T-helper 1 cell treated with Interleukin-12 subunit alpha and Interleukin-12 subunit beta and Interleukin-4 antibody, amounts not matched to agents 30 ng/mL and 1 ng/mL, for 36 hours (primary cell): ENCODE results near the gene TFAP2A. TPM values are rescaled to one million over a fixed set of nuclear protein-coding genes. Genes with fewer than 3 reads are reported as not detected.

Experiments used
- intact Hi-C: fragments of 100-400 bp; cut with micrococcal nuclease; formaldehyde crosslinking; loops from one replicate; pipeline ENCODE4 v1.15.1; 2024
- total RNA-seq: library from RNA; stranded (reverse); gene quantifications from 2 replicates; pipeline ENCODE4 v1.2.3, GENCODE V29; 2022

Gene TFAP2A
- 0.22 TPM in 1 of 2 replicates, not detected in the other for total RNA-seq

DNA sequence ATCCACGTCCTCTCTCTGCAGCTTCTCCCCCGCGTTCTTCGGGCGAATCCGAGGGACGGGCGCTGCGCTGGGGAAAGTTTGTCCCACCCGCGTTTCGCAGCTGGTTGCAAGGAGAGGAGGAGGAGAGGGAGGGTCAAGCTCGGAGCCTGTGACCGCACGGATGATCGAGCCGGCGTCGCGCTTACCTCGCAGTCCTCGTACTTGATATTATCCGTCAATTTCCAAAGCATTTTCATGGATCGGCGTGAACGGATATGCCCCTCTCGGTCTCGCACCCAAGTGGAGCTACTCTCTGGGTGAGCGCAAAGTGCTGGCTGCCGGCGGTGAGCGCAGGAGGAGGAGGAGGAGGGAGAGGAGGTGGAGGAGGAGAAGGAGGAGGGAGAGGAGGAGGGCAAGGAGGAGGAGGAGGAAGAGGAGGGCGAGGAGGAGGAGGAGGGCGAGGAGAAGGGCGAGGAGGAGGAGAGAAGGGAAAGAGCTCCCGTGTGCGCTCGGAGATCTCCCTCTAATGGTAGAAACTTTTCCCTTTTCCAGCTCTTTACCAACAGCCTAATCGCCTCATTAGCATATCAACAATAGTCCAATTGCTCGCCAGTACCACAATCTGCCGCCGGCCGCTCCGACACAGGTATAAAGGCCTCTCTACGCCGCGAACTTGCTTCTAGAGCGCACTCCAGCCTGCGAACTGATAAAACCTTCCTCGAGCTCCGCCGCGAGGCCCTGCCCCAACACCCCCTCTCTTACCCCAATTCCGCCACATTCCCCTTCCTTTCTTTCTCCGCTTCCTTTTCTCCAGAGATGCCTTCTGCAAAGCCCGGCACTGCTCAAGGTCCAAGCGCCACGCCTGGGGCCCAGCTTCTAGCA, at the start of gene TFAP2A:
TSS of gene TFAP2A (minus strand) at position 319 of the 861 bp plus-strand sequence. CDS start at position 236, 83 bp downstream.
- intact Hi-C loops, result loop anchor here (5.0 kb wide), 2 partner anchors 307 to 467 kb away; partner anchors contain the start of genes GCM2 and TMEM14C

DNA sequence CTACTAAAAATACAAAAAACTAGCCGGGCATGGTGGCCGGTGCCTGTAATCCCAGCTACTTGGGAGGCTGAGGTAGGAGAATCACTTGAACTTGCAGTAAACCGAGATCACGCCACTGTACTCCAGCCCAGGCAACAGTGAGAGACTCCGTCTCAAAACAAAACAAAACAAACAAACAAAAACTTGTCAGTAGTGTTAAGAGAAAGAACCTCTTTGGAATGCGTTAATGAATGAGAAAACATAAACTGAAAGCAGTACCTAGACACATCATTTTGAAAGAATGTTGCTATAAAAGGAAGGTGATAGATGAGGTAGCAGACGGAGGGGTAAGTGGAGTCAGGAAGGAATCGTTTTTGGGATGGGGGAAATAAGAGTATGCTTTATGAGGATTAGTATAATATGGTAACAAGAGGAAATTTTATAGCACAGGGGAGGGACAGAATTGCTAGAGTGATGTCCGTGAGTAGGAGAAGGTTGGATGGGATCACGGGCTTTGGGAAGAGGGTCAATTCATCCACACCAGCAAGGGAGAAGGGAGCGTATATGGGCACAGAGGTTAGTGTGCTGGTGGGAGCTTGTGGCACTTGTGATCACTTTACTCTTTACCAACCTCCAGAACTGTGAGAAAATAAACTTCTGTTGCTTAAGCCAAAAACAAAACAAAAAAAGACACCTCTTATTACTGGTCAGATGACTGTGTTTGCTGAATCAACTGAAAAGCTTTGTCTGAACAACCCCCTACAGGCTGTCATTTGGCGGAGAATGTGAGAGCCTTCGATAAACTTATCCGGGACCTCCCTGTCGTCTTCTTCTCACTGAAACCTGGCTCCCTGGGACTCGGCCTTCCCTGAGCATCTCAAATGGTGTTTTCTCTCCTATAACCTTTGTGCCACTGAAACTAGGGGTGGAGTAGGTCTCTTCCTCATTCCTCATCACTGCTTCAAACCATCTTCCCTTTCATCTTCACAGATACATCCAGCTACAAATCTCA, 48.9 kb upstream of the TFAP2A start:
- intact Hi-C loops, result no loop called here

DNA sequence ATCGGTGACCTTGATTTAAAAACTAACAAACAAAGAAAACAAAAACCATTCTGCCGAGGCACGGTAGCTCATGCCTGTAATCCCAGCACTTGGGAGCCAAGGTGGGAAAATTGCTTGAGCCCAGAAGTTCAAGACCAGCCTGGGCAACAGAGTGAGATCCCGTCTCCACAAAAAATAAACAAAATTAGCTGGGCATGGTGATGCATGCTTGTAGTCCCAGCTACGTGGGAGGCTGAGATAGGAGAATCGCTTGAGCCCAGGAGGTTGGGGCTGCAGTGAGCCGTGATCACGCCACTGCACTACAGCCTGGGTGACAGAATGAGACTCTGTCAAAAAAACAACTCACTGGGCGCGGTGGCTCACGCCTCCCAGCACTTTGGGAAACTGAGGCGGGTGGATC, 48.2 kb upstream of the TFAP2A start:
- intact Hi-C loops, result no loop called here

DNA sequence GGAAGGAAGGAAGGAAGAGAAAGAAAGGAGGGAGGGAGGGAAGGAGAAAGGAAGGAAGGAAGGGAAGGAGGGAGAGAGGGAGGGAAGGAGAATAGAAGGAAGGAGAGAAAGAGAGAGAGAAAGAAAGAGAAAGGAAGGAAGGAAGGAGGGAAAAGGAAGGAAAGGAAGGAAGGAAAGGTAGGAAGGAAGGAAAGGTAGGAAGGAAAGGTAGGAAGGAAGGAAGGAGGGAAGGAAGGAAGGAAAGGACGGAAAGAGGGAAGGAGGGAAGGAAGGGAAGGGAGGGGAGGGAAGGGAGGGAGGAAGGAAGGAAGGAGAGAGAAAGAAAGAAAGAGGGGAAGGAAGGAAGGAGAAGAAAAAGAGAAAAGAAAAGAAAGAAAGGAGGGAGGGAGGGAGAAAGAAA, 47.0 kb upstream of the TFAP2A start:
- intact Hi-C loops, result no loop called here

DNA sequence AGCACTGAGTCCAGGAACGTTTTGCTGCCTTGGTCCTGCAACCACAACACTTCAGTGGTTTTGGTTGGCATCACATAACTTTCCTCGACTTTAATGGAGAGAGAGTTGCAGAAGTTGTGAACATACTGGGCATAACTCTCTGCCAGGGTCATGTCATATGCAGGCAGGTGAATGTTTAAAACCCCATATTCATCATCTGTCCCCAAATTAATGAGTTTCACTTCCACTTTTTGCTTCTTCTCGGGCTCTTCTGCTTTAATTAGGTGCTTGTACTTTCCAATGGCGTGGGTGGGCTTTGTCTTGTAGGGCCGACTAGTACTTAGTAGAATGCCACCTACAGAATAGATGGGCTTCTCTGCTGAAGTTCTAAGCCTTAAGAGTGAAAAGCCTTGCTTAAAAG, 45.2 kb upstream of the TFAP2A start:
- intact Hi-C loops, result no loop called here

DNA sequence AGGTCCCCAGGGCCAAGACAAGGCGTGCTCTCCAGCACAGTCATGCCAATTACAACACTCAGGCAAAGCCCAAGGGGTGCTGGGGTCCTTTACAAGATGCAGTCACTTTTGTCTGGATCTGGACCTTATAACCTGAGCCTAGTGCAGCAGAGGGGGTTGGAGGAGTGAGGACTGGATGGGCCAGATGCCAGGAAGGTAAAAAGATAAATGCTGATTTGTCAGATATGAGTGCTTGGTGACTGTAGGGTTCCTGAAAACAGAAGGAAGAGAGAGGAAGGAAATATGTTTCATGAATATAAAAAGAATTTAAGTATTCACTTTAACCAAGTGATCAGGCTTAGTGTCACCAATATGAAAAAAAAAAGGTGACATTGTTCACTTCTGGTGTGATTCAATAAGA, 43.4 kb upstream of the TFAP2A start:
- intact Hi-C loops, result no loop called here

DNA sequence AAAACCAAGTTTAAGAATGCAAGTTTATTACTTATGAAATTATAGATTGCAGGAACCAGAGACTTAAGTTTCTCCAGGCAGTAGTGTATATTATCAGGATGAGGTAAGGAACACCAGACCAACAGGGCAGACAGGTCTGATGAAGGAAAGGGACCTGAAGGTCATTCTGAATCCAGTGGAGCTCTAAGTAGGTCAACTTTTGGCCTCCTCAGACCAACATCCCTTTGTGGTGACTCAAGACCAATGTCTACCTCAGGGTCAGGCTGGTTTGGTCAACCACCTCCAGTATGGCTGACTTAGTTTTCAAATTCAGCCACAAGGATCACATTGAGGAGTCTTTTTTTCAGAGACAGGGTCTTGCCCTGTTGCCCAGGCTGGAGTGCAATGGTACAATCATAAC, 38.7 kb upstream of the TFAP2A start:
- intact Hi-C loops, result no loop called here

DNA sequence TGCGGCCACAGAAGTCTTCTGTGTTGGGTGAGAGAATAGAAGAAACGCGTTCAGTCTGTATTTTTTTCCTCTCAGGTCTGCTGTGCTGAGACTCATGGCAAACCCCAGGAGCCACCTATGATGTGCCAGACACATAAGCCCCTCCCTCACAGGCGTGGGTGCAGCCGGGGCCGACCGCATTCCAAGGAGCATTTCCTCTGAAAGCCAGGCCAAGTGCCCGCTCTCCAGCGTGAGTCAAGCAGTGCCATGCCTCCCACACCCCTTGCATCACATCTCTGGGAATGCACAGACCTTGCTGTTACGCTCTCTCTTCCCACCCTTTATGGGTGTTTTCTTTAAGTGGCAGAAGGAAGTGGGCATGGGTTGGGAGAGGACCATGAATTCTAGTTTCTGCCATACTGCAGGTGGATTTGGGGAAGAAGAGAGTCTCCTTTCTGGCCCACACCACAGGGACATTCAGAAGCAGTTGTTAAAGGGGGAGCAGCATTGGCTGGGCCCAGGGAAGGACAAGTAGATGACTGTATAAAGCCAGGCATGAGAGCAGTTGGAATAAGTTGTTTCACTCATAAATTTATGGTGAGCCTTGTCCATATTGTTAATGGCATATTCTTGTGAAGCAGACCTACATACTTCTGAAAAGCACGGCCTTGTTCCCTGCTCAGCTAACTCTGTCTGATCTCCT, 37.1 kb upstream of the TFAP2A start:
- intact Hi-C loops, result no loop called here

DNA sequence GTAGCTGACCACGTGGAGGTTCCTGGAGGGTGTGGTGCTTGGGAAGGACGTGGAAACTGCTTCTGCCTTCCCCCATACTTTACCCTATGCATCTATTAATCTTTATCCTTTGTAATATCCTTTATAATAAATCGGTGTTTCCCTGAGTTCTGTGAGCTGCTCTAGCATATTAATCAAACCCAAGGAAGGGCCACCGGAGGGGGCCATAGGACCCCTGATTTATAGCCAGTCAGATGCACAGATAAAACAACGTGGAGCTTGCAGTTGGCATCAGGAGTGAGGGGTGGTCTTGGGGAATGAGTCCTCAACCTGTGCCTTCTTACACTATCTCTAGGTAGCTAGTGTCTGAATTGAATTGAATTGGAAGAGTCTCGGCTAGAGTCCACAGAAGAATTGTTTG, 36.5 kb upstream of the TFAP2A start:
- intact Hi-C loops, result no loop called here

DNA sequence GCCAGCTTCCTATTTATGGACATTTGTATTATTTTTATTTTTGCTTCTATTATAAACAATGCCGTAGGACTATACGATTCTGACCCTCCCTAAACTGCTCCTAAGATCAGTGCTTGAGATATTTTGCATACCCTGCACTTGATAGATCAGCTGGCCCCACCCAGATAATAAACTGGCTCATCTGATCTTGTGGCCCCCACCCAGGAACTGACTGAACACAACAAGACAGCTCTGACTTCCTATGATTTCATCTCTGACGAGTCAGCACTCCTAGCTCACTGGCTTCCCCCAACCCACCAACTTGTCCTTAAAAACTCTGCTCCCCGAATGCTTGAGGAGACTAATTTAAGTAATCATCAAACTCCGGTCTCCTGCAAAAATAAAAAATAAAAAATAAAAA, 34.9 kb upstream of the TFAP2A start:
- intact Hi-C loops, result no loop called here

DNA sequence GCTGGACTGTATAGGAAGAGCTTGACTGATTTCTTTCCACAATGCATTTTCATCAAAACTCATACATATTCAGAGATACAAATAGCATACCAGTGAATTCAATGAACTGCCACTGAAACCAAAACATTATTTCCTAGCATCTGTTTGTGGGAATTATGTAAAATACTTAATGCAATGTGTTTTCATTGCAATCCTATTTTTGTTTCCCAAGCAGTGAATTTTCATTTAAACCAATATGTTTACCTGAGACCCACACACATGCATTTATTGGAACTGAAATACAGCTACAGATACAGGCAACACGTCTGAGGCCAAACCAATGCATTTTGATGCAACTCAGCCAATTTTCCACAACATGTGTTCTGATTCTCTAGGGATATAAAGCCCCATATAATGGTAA, 33.2 kb upstream of the TFAP2A start:
- intact Hi-C loops, result no loop called here

DNA sequence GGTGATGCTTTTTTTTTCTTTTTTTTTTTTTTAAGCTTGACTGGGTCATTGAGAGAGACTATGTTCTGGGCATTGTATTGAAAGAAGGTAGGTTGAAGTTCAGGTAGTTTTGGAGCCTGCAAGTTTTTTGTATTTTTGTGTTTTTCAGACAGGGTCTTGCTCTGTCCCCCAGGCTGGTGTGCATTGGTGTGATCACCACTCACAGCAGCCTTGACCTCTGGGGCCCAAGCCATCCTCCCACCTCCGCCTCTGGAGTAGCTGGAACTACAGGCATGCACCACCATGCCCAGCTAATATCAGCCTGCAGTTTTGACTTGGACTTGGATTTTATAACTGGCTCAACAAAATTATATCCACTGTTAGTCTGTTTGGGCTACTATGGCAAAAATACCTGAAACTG, 31.7 kb upstream of the TFAP2A start:
- intact Hi-C loops, result no loop called here

DNA sequence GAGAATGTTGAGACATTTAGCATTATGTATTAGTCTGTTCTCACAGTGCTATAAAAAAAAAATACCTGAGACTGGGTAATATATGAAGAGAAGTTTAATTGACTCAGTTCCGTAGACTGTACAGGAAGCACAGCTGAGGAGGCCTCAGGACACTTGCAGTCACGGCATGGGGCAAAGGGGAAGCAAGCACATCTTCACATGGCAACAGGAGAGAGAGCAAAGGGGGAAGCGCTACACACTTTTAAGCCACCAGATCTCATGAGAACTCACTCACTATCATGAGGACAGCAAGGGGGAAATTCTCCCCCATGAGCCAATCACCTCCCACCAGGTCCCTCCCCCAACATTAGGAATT, 26.8 kb upstream of the TFAP2A start:
- intact Hi-C loops, result no loop called here

DNA sequence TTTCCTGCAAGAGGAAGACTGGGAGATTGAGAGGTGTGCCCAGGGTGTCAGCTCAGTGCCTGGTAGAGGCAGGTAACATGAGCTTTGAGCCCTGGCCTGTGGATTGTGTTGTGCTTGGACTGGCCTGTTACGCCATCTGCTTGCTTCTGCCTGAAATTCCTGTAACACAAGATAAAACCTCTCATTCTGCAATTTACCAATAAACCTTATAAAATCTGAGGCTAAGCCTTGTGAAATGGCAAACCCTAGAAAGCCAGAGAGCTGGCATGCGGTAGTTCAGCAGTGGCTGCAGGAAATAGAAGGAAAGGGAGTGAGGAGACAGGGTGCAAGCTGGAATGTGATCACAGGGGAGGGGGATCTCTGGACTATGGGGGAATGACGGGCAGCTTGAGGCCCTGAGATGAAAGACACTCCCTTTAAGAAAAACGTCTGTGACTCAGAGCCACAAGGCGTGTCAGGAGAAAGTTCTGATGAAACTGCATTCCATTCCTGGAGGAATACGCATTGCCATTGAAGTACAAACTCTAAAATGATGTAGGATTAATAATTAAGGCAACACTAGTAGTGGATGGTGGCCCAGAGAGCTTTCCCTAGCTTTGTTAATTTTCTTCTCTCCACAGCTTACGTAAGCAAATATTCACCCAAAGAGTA, 26.3 kb upstream of the TFAP2A start:
- intact Hi-C loops, result no loop called here

DNA sequence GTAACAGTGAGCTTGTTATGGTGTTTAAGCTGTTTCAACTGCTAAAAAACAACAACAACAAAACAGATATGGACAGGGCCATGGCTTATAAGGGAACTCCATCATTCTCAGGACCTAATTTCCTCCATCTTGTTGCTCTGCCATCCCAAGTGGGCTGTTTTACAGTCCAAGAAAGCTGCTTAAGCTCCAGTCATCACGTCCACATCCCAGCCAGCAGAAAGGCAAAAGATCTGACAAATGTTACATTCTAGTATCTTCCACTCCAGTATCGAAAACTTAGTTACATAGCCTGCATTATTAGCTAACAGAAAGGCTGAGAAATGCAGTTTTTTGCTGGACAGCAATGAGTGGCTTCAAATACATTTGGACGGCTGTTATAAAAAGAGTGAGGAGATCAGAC, 23.0 kb upstream of the TFAP2A start:
- intact Hi-C loops, result no loop called here

DNA sequence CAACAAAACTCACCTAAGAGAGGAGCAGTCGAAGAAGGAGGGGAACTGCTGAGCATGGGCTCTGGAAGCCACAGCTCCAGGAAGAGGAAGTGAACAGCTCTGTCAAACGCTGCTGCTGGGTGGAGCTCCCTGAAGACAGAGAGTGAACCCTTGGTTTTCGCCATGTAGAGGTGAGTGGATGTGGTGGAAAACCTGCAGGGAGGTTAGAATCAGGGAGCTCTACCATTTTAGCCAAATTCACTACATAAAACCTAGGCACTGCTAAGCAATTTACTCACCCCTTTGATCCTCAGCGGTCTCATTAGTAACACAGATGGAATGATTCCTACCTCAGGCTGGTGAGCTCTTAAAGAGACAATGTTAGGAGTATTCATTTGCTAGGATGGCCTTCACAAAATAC, 19.4 kb upstream of the TFAP2A start:
- intact Hi-C loops, result loop anchor here (2.0 kb wide), 1 partner anchor 177 kb away; no protein-coding TSS in a partner anchor

DNA sequence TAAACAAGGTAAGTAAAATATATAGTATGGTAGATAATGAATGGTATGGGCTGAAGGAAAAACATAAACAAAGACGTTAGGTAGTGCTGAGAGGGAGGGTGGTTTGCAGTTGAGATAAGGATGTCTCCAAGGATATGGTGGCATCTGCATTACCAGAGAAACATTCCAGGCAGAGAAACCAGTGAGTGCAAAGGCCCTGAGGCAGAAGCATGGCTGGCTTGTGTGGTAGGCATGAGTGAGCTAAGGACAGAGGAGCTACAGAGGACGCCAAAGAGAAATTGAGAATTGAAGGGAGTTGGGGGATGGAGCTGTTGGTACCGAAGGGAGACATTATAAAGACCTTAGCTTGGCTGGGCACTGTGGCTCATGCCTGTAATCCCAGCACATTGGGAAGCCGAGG, 18.4 kb upstream of the TFAP2A start:
- intact Hi-C loops, result no loop called here

DNA sequence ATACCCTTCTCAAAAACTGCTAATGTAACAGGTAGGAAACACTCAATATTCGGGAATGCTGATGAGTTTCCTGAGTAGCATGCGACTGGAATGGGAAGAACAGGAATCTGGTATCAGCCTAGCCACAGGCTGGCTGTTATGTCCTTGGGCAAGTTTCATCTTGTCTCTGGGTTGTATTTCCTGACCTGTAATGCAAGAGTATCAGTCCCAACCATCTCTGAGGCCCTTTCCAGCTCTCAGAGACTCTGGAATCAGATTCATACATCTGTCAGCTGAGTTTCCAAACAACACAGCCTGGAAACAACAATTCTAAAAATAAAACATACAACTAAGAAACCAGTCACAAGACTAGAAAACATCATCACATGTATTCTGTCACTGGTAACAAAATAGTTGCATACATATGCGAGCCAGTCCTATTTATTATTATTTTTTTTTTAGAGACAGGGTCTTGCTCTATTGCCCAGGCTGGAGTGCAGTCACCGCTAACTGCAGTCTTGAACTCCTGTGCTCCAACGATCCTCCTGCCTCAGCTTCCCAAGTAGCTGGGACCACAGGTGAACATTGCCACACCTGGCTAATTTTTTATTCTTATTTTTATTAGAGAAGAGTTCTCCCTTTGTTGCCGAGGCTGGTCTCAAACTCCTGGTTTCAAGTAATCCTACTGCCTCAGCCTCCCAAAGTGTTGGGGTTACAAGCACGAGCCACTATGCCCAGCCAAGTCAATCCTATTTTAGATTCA, 16.7 kb upstream of the TFAP2A start:
- intact Hi-C loops, result no loop called here

DNA sequence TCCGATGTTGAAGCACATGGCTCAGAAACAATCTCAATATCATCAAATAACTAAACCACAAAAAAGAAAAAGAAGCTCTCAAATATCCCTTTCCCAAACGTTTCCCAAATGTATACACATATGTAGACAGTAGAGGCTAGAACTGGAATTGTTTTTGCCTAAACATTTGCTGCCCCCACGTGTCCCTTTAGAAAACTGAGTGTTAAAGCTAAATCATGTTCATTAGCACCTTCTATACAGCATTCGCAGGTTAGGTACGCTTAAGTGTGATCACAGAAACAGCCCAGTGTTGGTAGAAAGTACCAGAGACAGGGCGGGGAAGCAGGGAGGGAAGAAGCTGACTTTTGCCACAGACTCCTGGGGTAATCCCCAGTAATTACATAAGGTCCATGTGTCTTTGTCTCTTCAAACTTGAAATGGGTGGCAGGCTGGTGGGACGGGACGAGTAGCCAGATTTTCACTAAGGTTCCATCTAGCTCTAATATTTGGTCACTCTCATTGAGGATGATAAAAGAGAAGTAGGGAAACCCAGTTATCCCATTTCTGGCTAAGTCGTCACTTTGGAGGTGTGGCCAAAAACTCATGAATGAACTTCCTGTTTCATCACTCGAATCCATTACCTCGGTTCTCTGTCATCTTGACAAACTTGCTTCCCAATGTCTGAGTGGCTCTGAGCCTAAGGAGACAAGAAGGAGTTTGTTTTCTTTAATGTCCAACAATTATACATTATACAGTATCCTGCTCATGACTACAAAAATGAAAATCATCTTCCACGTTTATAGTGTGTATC, 15.0 kb upstream of the TFAP2A start:
- intact Hi-C loops, result loop anchor here (1.0 kb wide), 3 partner anchors 174 to 1447 kb away; no protein-coding TSS in a partner anchor
